Stimulated activated CD8-positive, alpha-beta memory T cell treated with anti-CD3 and anti-CD28 coated beads, Interleukin-4, amount 100 ng/mL, for 48 hours (primary cell): ENCODE measurements around the gene MYCN.
"Not testable (repeated sequence)": the region's sequence is repeated elsewhere in the genome, so short reads cannot be mapped to it uniquely, and the experiment has no call there.

ENCODE experiments used
- DNase-seq: peaks from one replicate; pipeline ENCODE4 v3.0.0-alpha.2; 2020

MYCN gene

GRCh38 chr2:15939854-15940660 is at the start of gene MYCN:
Gene MYCN, plus strand, starts transcription at chr2:15940550. Its CDS starts 1,515 bp downstream, at chr2:15942065.
- peak; percentile 71 for DNase-seq

DNA sequence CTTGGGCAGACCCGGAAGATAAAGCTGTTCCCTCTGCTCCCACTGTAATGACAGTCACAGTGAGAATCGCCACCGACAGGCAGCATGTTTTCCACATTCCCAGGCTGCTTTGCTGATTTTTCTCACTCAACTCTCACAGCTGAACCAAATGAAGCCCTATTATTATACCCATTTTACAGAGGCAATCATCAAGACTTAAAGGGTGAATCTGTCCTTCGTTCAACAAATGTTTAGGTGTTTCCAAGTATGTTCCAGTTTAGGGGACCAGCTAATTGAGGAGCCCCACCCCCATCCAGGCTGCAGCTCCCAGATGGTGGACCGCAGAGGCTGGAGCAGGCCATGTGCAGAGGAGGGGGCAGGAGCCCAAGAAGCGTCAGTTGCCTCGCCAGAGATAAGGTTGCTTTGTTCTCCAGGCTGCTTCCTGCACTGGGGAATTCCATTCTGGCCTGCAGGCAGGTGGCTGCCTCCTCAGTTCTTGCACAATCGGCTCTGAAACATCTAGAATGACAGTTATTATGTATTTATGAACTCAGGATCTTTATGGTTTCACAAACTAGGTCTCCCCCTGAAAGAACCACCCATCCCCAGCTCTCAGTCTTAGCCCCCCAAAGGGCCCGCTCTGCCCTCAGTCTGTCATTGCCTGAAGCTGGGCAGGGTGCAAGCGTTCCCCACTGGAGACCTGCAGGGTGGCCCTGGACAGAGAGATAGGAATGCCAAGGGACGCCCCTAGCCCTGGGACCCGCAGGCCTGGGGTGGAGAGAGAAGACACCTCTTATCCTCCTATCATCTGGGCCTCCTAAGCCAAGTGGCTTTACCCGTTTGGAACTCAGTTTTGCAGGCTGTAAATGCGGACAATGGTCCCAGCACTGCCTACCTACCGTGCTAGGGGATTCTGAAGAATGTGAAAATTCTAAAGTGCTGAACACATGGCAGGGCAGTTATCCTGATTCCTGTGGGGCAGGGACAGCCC is 49.1 kb upstream of the MYCN start:
- DNase-seq = no peak

DNA sequence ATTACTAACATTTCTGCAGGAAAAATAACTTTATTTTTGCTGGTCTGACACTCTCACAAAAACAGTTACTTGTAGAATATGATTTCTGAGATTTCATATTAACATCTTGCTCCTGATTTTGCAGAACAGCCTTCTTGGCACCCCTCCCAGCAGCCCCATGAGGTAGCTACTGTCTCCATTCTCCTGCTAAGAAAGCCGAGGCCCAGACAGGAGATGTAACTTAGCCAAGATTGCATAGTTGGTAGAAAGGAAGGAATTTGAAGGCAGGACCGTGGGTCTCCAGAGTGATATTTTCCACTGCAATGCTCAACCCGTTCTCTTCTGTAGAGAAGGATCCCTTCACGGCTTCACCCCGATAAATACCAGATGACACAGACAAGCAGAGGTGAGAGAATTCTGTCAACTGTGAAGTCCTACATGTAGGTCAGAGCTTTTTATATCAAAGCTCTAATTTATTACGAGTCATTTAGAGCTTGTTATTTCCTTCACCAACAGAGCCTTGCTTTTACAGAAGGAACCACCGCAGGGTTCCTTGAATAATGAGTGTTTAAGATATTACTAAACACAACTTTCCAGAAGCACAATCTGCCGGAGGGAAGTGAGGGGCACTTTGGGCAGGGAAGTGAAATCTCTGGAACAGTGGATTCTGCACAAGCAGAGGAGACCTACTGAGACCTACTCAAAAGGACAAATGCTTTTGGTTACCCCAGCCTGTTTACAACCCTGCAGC is 48.0 kb upstream of the MYCN start:
- no peak for DNase-seq

DNA sequence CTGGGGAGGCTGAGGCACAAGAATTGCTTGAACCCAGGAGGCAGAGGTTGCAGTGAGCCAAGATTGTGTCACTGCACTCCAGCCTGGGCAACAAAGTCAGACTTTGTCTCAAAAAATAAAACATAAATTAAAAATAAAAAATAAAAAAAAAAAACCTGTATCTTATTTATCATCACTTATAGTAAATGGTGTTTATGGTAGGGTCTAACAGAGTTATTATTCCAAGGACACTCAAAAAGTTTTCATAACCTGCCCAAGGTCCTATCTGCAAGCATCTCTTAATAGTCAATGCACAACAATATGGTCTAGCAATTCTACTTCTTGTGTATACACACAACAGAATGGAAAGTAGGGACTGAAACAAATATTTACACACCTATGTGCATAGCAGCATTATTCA is 47.3 kb upstream of the MYCN start:
- DNase-seq = no peak

GRCh38 chr2:15893689-15894480 is 46.5 kb upstream of the MYCN start:
- no peak for DNase-seq

DNA sequence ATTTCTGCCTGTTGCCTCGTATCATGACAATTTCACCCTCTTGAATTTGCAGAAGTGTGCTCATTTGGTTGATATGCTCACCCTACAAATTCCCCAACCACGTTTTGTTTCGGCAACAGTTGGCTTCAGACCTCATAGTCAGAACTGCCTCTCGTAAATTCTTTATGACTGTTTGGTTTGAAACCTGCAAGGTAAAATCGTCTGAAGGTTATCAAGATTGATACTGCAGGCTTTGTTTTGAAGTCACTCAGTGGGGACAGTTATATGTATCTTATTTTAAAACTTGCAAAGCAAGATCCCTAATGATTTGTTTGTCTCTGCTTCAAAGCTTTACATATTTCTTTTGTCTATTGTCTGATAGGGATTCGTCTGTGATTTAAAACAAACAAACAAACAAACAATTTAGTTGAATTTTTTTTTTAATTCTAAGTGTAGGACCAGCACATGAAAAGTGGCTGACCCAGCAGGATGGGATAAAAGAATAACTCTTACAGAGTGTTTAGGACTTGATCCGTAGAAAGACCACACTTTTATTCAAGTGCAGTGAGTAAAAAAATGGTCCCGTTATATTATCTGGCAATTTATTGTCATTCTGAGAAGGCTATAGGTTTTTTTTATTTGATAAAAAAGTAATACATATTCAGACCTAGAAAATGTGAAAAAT is 45.7 kb upstream of the MYCN start:
- no peak for DNase-seq

DNA sequence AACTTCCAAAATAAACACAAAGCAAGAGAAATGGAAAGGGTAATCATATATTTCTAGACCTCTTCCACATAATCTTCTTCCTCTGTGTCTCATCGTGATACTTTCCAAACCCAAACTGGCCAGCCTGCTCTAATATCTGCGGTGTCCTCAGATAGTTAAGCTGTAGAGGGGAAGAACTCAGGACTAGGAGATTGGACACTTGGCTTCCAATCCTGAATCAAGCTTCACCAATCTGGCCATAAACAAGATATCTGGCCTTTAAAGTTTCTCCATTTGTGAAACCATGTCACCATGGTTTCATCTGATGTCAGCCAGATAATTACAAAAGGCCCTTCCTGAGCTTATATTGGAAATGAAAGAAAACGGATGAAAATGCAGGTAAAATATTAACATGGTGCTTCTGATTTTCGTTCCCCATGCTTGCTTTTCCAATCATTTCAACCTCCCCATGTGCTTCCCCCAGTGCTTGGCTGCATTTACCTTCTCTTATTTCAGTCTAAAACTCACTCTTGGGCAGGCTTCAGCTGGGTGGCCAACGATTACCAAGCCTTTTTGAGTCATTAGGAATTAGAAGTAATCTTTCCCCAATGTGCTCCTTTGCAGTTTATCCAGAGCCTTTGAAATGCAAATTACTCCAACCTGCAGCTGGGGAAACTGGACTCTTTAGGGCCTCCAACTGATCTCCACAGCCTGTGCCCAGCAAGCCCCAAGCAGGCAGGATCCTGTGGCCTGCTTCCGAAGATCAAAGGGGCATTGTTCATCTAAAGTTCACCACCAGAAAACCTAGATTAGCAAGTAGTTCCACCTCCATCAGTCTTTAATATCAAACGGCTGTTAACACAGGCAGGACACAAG is 44.5 kb upstream of the MYCN start:
- DNase-seq = no peak

- no peak for DNase-seq
Observed at GRCh38 chr2:15896859-15897258, 43.5 kb upstream of the MYCN start.

GRCh38 chr2:15897431-15898098 is 42.8 kb upstream of the MYCN start:
- no peak for DNase-seq

DNA sequence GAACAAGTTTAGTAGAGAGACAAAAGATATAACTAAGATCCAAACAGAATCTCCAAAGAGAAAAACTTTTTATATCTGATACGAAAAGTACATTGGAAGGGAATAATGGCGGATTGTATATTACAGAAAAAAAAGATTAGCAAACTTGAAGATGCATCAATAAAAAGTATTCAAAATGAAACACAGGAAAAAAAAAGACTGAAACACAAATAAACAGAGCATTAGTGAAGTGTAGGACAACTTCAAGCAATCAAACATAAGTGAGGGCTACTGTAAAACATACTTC is 41.1 kb upstream of the MYCN start:
- DNase-seq = no peak

- no peak for DNase-seq
Observed at GRCh38 chr2:15899751-15900493, 40.4 kb upstream of the MYCN start.

- DNase-seq = no peak
Observed at GRCh38 chr2:15901095-15901807, 39.1 kb upstream of the MYCN start.

DNA sequence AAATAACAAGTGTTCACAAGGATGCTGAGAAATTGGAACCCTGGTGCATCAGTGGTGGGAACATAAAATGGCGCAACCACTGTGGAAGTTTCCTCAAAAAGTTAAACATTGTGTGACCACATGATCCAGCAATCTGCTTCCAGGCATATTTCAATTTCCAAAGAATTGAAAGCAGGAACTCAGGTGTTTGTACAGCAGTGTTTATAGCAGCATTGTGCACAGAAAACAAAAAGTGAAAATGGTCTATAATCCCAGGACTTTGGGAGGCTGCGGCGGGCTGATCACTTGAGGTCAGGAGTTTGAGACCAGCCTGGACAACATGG is 38.6 kb upstream of the MYCN start:
- DNase-seq = no peak

DNA sequence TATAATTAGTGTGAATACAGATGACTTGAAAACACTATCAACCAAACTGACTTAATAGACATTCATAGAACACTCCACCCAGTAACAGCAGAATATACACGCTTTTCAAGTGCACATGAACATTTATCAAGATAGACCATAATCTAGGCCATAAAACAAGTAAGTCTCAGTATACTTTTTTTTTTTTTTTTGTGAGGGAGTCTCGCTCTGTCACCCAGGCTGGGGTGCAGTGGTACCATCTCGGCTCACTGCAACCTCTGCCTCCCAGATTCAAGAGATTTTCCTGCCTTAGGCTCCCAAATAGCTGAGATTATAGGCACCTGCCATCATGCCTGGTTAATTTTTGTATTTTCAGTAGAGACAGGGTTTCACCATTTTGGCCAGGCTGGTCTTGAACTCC is 36.4 kb upstream of the MYCN start:
- DNase-seq = not testable (repeated sequence)

GRCh38 chr2:15905267-15905645 is 35.1 kb upstream of the MYCN start:
- DNase-seq = no peak

DNA sequence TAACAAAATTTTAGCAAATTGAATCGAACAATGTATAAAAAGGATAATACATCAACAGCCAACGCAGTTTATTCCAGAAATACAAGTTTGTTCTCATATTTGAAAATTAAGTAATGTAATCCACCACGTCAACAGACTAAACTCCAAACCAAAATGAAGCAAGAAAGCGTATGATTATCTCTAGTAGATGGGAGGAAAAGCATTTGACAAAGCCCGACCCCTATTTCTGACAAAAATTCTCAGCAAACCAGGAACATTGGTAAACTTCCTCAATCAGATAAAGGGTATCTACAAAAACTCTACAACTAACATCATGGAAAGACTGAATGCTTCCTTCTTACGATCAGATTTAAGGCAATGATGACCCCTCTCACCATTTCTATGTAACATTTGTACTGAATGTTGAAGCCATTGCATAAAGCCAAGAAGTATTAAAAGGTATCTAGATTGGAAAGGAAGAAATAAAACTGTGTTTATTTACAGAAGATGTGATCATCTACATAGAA is 34.3 kb upstream of the MYCN start:
- DNase-seq = no peak

DNA sequence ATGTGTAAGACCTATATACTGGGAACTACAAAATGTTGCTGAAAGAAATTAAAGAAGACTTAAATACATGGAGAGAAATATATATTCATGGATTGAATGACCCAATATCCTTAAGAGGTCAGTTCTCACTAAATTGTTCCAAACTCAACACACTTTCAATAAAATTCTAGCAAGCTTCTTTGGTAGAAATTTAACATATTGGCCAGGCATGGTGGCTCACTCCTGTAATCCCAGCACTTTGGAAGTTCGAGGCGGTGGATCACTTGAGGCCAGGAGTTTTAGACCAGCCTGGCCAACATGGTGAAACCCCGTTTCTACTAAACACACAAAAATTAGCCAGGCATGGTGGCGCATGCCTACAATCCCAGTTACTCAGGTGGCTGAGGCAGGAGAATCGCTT is 33.6 kb upstream of the MYCN start:
- DNase-seq = no peak

DNA sequence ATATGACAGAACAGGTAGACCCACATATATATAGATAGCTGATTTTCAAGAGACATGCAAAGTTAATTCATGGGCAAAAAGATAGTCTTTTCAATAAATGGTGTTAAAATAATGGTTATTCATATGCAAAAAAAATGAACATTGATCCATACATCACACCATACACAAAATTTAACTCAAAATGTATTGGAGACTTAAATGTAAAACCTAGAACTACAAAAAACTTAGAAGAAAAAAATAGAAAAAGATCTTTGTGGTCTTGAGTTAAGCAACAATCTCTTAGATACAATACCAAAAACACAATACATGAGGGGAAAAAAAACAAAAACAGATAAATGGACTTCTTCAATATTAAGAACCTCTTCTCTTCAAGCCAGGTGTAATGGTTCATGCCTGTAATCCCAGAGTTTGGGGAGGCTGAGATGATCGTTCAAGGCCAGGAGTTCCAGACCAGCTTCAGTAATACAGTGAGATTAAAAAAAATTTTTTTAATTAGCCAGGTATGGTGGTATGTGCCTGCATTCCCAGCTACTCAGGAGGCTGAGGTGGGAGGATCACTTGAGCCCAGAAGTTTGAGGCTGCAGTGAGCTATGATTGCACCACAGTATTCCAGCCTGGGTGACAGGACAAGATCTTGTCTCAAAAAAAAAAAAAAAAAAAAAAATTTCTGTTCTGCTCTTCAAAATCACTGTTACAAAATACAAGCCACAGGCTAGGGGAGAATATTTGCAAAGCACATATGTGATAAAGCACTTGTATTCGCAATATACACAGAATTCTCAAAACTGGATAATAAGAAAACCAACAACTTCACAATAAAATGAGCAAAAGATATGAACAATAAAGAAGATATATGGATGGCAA is 32.7 kb upstream of the MYCN start:
- DNase-seq = no peak
